BLaER1 treated with 17β-estradiol and CSF1 and Interleukin-3, amounts not matched to agents 10 nM and 100 nM (cell line): ENCODE results near the gene GNG2.

Source experiments
- H3K27ac ChIP-seq, 11 experiments: shearing (Covaris generic); formaldehyde crosslinking; 2 replicates each; pipeline ENCODE4 v1.8.1; 2022
- H3K27me3 ChIP-seq, 11 experiments: shearing (Covaris generic); formaldehyde crosslinking; 2 replicates each; pipeline ENCODE4 v1.8.1; 2022
- H3K36me3 ChIP-seq, 11 experiments: shearing (Covaris generic); formaldehyde crosslinking; 2 replicates each; pipeline ENCODE4 v1.8.1; 2022
- H3K4me1 ChIP-seq, 10 experiments: shearing (Covaris generic); formaldehyde crosslinking; 2 replicates each; pipeline ENCODE4 v1.8.1; 2022
- H3K4me2 ChIP-seq, 11 experiments: shearing (Covaris generic); formaldehyde crosslinking; 2 replicates each; pipeline ENCODE4 v1.8.1; 2022
- H3K4me3 ChIP-seq, 10 experiments: shearing (Covaris generic); formaldehyde crosslinking; 2 replicates each; pipeline ENCODE4 v1.8.1; 2022
- H3K9ac ChIP-seq, 11 experiments: shearing (Covaris generic); formaldehyde crosslinking; 2 replicates each; pipeline ENCODE4 v1.8.1; 2022
- H3K9me3 ChIP-seq, 11 experiments: shearing (Covaris generic); formaldehyde crosslinking; replicated peaks in 1 of 11; 2 replicates each; pipeline ENCODE4 v1.8.1; 2022
- H4K20me1 ChIP-seq, 11 experiments: shearing (Covaris generic); formaldehyde crosslinking; 2 replicates each; pipeline ENCODE4 v1.8.1; 2022
- Cebpa-rat ChIP-seq, 11 experiments: shearing (Covaris generic); IDR thresholded peaks; 2 replicates each; pipeline ENCODE4 v1.8.1; 2022

The GNG2 gene

DNA sequence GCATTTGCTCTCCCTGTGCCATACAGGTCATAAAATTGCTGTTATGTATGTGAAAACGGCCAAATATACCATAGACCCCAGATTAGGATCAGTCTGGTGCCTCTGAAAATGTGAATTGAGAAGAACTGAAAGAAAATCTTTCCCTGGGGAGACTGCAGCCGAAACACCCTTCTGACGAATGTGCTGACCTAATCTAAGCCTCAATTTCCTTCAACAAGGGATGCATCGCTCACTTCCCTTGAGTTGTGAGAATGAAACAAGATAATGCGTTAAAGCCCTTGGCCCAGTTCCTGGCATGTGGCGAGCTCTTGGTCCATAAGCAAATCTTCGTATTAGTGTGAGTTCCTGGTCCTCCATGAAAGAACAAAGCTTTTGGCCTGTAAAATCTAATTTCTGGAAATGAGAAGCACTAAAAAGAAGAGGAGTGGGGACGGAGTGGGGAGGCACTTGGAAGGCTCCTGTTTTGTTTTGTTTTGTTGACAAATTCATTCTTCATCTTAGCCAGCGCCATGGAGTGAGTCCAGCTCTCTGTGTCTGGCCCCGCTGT lies 79.4 kb downstream of the GNG2 start:
- Histone ChIP-seq H3K27me3 (no peaks in the 10 kb centered on the region), H3K9me3 (peaks cover 17 to 28% (median 20%) of the 10 kb centered on the region in 11 experiments; a peak in 20 of 22 replicates), H3K4me2 (peak overlapping the region in 7 of 11 experiments; percentile 7 to 33 (median 19); a peak in 8 of 22 replicates), H3K9ac (no peak overlapping the region), H3K4me1 (peaks cover 5 to 14% (median 8%) of the 10 kb centered on the region in 10 experiments; a peak in 12 of 20 replicates), H3K36me3 (peaks cover 19 to 64% (median 34%) of the 10 kb centered on the region in 11 experiments; a peak in 21 of 22 replicates), H3K27ac (no peak overlapping the region), H4K20me1 (peaks cover 0 to 64% (median 0%) of the 10 kb centered on the region in 11 experiments; a peak in 2 of 22 replicates), H3K4me3 (no peak overlapping the region)
- TF ChIP-seq Cebpa-rat (IDR thresholded peaks at IDR 0.05), result no peak

DNA sequence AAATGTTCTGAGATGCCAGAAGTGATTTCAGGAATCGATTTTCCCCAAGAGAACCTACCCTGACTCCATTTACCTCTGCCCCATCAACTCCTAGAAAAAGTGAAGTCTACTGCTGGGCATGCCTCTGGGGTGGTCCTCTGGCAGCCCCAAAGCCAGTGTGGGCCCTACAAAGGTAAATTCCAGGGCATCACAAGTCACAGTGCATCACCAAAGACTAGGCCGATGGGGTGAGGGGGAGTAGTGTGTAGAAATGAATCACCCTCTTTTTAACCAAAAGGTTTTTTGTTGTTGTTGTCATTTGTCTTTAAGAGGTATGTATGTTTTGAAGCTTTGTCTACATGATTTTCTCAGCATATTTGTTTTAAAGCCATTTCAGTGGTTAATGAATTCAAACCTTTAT lies 82.6 kb downstream of the GNG2 start:
- peaks cover 42 to 58% (median 49%) of the 10 kb centered on the region in 11 experiments for H3K9me3 ChIP-seq
- no peak overlapping the region for H3K9ac ChIP-seq
- no peak overlapping the region for H3K4me2 ChIP-seq
- peaks cover 37 to 92% (median 51%) of the 10 kb centered on the region in 11 experiments; a peak in 21 of 22 replicates for H3K36me3 ChIP-seq
- peaks cover 5 to 14% (median 8%) of the 10 kb centered on the region in 10 experiments; a peak in 12 of 20 replicates for H3K4me1 ChIP-seq
- no peak overlapping the region for H3K4me3 ChIP-seq
- H3K27ac ChIP-seq, result no peak overlapping the region
- no peaks in the 10 kb centered on the region for H3K27me3 ChIP-seq
- peaks cover 0 to 43% (median 0%) of the 10 kb centered on the region in 11 experiments; a peak in 2 of 22 replicates for H4K20me1 ChIP-seq
- no peak for TF ChIP-seq Cebpa-rat (IDR thresholded peaks at IDR 0.05)

DNA sequence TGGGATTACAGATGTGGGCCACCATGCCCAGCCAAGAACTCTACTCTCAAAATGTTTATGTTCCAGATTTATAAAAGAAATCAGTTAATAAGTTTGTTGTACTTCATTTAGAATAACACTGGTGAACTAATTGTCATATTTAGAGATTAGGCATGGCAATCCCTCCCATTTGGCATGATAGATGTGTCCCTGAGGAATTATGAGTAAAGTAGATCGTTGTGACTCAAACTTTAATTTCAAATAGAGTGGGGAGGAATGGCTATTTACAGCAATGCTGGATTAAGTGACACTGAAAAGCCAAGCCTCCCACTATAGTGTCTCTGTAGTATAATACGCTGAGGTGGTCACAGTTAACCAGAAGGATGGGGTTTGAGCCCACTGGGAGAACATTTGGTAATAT lies 89.6 kb downstream of the GNG2 start:
- H3K9ac ChIP-seq, result no peak overlapping the region
- no peaks in the 10 kb centered on the region for H3K4me1 ChIP-seq
- peaks cover 0 to 31% (median 0%) of the 10 kb centered on the region in 11 experiments; a peak in 2 of 22 replicates for H4K20me1 ChIP-seq
- H3K27me3 ChIP-seq, result no peaks in the 10 kb centered on the region
- peaks cover 65 to 91% (median 73%) of the 10 kb centered on the region in 11 experiments for H3K36me3 ChIP-seq
- H3K4me2 ChIP-seq, result no peak overlapping the region
- peaks cover 20 to 37% (median 35%) of the 10 kb centered on the region in 11 experiments for H3K9me3 ChIP-seq
- H3K27ac ChIP-seq, result no peak overlapping the region
- no peak for TF ChIP-seq Cebpa-rat (IDR thresholded peaks at IDR 0.05)
- H3K4me3 ChIP-seq, result no peak overlapping the region

DNA sequence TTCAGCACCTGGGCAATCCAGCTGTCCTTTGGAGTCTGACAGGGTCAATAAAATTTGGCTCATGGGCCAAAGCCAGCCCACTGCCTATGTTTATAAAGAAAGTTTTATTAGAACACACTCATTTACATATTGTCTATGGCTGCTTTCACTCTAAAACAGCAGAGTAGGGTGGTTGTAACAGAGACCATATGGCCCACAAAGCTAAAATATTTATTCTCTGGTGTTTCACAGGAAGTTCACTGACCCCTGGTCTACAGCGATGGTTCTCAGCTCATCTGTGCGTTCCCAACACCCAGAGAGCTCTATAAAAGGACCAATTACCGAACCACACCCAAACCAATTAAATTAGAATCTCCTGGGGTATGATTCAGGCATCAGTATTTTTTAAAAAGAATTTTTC lies 91.2 kb downstream of the GNG2 start:
- peaks cover 15 to 28% (median 21%) of the 10 kb centered on the region in 11 experiments for H3K9me3 ChIP-seq
- H3K4me1 ChIP-seq, result no peaks in the 10 kb centered on the region
- TF ChIP-seq Cebpa-rat (IDR thresholded peaks at IDR 0.05), result no peak
- H3K27ac ChIP-seq, result no peak overlapping the region
- peaks cover 0 to 36% (median 0%) of the 10 kb centered on the region in 11 experiments; a peak in 2 of 22 replicates for H4K20me1 ChIP-seq
- H3K4me2 ChIP-seq, result no peak overlapping the region
- H3K36me3 ChIP-seq, result peaks cover 70 to 91% (median 83%) of the 10 kb centered on the region in 11 experiments
- no peaks in the 10 kb centered on the region for H3K27me3 ChIP-seq
- no peak overlapping the region for H3K9ac ChIP-seq
- H3K4me3 ChIP-seq, result no peak overlapping the region

DNA sequence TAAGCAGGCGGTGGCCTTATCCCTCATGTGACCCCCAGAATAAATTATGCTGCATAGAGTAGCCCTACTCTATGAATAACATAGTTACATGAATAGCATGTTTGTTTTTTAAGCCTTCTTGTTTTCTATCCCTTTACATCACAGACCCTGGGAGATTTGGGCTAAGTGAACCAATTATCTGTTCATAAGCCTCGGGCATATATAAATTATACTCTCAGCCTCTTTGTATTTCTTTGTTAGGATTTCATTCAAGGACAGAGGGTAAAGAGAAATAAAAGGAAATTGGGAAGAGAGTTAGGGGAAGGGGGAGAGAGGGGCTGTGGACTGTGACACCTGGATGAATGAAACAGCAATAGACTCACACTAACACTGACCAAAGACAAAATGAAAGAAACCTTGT lies 93.6 kb downstream of the GNG2 start:
- Histone ChIP-seq H3K9ac (no peak overlapping the region), H3K4me1 (no peaks in the 10 kb centered on the region), H3K27me3 (no peaks in the 10 kb centered on the region), H3K36me3 (peaks cover 86 to 98% (median 92%) of the 10 kb centered on the region in 11 experiments), H4K20me1 (peaks cover 0 to 37% (median 0%) of the 10 kb centered on the region in 11 experiments; a peak in 2 of 22 replicates), H3K9me3 (peaks cover 20 to 31% (median 24%) of the 10 kb centered on the region in 11 experiments), H3K4me2 (no peak overlapping the region), H3K27ac (no peak overlapping the region), H3K4me3 (no peak overlapping the region)
- no peak for TF ChIP-seq Cebpa-rat (IDR thresholded peaks at IDR 0.05)

DNA sequence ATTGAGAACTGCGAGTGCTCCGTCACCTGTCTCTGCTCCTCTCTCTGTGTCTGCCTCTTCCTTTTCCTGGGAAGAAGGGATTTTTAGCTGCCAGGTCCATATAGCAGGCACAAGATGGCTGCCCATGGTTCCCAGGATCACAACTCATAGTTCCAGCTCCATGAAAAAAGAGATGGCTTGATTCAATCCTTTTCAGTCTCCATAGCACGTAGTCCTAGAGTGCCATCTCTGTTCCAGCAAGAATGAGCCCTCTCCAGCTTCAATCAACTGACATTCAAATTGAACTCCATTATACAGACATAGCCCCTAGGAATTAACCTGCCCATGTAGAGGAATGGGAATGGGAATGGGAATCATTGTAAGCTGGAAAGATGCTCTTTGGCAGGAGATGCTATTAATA lies 94.2 kb downstream of the GNG2 start:
- peaks cover 92 to 100% (median 98%) of the 10 kb centered on the region in 11 experiments for H3K36me3 ChIP-seq
- no peak overlapping the region for H3K27ac ChIP-seq
- no peak overlapping the region for H3K4me3 ChIP-seq
- H4K20me1 ChIP-seq, result peaks cover 0 to 41% (median 0%) of the 10 kb centered on the region in 11 experiments; a peak in 2 of 22 replicates
- no peaks in the 10 kb centered on the region for H3K27me3 ChIP-seq
- H3K4me2 ChIP-seq, result no peak overlapping the region
- TF ChIP-seq Cebpa-rat (IDR thresholded peaks at IDR 0.05), result no peak
- H3K4me1 ChIP-seq, result no peaks in the 10 kb centered on the region
- peaks cover 26 to 38% (median 30%) of the 10 kb centered on the region in 11 experiments for H3K9me3 ChIP-seq
- H3K9ac ChIP-seq, result no peak overlapping the region

DNA sequence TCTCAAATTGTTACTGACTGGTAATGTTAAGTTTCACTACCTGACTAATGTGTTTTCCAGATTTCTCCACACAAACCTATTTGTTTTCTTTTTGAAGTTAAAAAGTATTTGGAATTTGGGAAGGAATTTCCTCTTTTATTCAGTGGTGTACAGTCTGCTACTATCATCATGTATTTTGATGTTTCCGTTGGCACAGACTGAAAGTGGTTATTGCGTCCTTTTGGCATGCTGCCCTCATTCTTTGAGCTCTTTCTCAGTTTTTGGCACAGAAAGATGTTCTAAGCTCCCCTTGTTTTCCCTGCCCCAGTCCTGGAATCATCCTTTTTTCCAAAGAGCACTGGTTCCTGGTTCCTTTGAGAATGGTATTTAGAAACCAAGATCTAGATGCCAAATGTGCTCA lies 97.5 kb downstream of the GNG2 start:
- peaks cover 0 to 28% (median 0%) of the 10 kb centered on the region in 11 experiments; a peak in 2 of 22 replicates for H4K20me1 ChIP-seq
- H3K27me3 ChIP-seq, result no peaks in the 10 kb centered on the region
- H3K27ac ChIP-seq, result no peak overlapping the region
- no peak for TF ChIP-seq Cebpa-rat (IDR thresholded peaks at IDR 0.05)
- H3K9ac ChIP-seq, result no peak overlapping the region
- H3K36me3 ChIP-seq, result peaks cover 78 to 93% (median 85%) of the 10 kb centered on the region in 11 experiments
- H3K4me3 ChIP-seq, result 0 out of 20 replicates have a peak overlapping the region, but pooled peaks of 1 of the 10 experiments have one; percentile 12
- no peak overlapping the region for H3K4me2 ChIP-seq
- peaks cover 30 to 45% (median 39%) of the 10 kb centered on the region in 11 experiments for H3K9me3 ChIP-seq
- no peaks in the 10 kb centered on the region for H3K4me1 ChIP-seq

DNA sequence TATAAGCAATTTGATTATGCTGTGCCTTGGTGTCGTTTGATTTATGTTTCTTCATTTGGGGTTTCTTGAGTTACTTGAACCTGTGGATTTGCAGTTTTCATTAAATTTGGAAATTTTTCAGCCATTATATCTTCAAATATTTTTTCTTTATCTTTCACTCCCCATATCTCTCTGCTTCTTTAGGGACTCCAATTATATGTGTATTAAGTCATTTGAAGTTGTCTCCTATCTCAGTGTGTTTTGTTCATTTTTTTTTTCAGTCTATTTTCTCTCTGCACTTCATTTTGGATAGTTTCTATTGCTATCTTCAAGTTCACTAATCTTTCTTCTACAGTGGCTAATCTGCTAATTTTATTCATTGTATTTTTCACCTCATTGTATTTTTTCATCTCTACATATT lies 99.5 kb downstream of the GNG2 start:
- no peak for TF ChIP-seq Cebpa-rat (IDR thresholded peaks at IDR 0.05)
- H3K27ac ChIP-seq, result no peak overlapping the region
- no peak overlapping the region for H3K9ac ChIP-seq
- no peaks in the 10 kb centered on the region for H3K27me3 ChIP-seq
- peaks cover 30 to 45% (median 39%) of the 10 kb centered on the region in 11 experiments for H3K9me3 ChIP-seq
- peaks cover 58 to 93% (median 72%) of the 10 kb centered on the region in 11 experiments for H3K36me3 ChIP-seq
- H4K20me1 ChIP-seq, result peaks cover 0 to 40% (median 0%) of the 10 kb centered on the region in 11 experiments; a peak in 2 of 22 replicates
- no peaks in the 10 kb centered on the region for H3K4me1 ChIP-seq
- H3K4me3 ChIP-seq, result no peak overlapping the region
- H3K4me2 ChIP-seq, result no peak overlapping the region

DNA sequence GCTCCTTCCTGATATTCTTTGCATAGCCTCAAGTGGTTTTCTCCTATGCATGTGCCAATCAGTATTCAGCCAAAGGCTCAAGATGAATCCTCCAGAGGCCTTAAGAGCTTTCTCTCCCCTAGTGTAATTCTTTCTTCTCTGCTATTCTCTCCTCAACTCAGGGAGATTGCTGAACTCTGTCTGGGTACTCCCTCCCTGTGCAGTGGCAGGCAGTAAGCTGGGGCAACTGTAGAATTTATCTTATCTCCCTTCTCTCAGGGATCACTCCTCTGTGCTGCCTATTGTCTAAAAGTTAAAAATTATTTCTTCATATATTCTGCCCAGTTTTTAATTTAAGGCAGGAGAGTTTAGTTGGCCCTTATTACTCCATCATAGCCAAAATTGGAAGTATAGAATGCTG lies 100.5 kb downstream of the GNG2 start:
- no peak for TF ChIP-seq Cebpa-rat (IDR thresholded peaks at IDR 0.05)
- H3K9ac ChIP-seq, result no peak overlapping the region
- H3K9me3 ChIP-seq, result peaks cover 30 to 45% (median 39%) of the 10 kb centered on the region in 11 experiments
- H3K36me3 ChIP-seq, result peaks cover 53 to 89% (median 67%) of the 10 kb centered on the region in 11 experiments
- H3K4me3 ChIP-seq, result no peak overlapping the region
- peaks cover 0 to 50% (median 0%) of the 10 kb centered on the region in 11 experiments; a peak in 2 of 22 replicates for H4K20me1 ChIP-seq
- no peaks in the 10 kb centered on the region for H3K27me3 ChIP-seq
- H3K4me2 ChIP-seq, result no peak overlapping the region
- no peaks in the 10 kb centered on the region for H3K4me1 ChIP-seq
- no peak overlapping the region for H3K27ac ChIP-seq
